Activated CD4-positive, alpha-beta T cell treated with anti-CD3 and anti-CD28 coated beads, Interleukin-2, Interleukin-6, amounts not matched to agents 100 ng/mL and 50 ng/mL, durations not matched to agents 16 hours and 8 hours (primary cell): ENCODE results near the gene NOTCH1.
"Not testable (repeated sequence)": the region's sequence is repeated elsewhere in the genome, so short reads cannot be mapped to it uniquely, and the experiment has no call there.

Source experiments
- DNase-seq: peaks from one replicate; pipeline ENCODE4 v3.0.0-alpha.2; 2020

Gene NOTCH1

GRCh38 chr9:136545965-136546696 lies at the start of gene NOTCH1:
NOTCH1 (minus strand) TSS chr9:136546048; CDS start chr9:136545786, 262 bp downstream.
- DNase-seq = peak; percentile 91

GRCh38 chr9:136594492-136594891 lies 48.6 kb upstream of the NOTCH1 start:
- no peak for DNase-seq

- DNase-seq = no peak
Observed at GRCh38 chr9:136593581-136593980, 47.7 kb upstream of the NOTCH1 start.

- no peak for DNase-seq
Observed at GRCh38 chr9:136592666-136593065, 46.8 kb upstream of the NOTCH1 start.

GRCh38 chr9:136590821-136591752 lies 45.2 kb upstream of the NOTCH1 start:
- DNase-seq = no peak

- DNase-seq = no peak
Observed at GRCh38 chr9:136589766-136590763, 44.2 kb upstream of the NOTCH1 start.

- DNase-seq = no peak
Observed at GRCh38 chr9:136588663-136589464, 43.0 kb upstream of the NOTCH1 start.

GRCh38 chr9:136587944-136588662 lies 42.3 kb upstream of the NOTCH1 start:
- no peak for DNase-seq

- DNase-seq = no peak
Observed at GRCh38 chr9:136587145-136587943, 41.5 kb upstream of the NOTCH1 start.

- no peak for DNase-seq
Observed at GRCh38 chr9:136586391-136586953, 40.6 kb upstream of the NOTCH1 start.

GRCh38 chr9:136585531-136586120 lies 39.8 kb upstream of the NOTCH1 start:
- DNase-seq = no peak

- DNase-seq = no peak
Observed at GRCh38 chr9:136584934-136585333, 39.1 kb upstream of the NOTCH1 start.

GRCh38 chr9:136584401-136584932 lies 38.6 kb upstream of the NOTCH1 start:
- DNase-seq = no peak

- no peak for DNase-seq
Observed at GRCh38 chr9:136582977-136583735, 37.3 kb upstream of the NOTCH1 start.

- no peak for DNase-seq
Observed at GRCh38 chr9:136581614-136582447, 36.0 kb upstream of the NOTCH1 start.

- not testable (repeated sequence) for DNase-seq
Observed at GRCh38 chr9:136579650-136580219, 33.9 kb upstream of the NOTCH1 start.
